ENCODE results near the gene ZCCHC7.
"Not testable (repeated sequence)": the region's sequence is repeated elsewhere in the genome, so short reads cannot be mapped to it uniquely, and the experiment has no call there.

The ZCCHC7 gene

DNA sequence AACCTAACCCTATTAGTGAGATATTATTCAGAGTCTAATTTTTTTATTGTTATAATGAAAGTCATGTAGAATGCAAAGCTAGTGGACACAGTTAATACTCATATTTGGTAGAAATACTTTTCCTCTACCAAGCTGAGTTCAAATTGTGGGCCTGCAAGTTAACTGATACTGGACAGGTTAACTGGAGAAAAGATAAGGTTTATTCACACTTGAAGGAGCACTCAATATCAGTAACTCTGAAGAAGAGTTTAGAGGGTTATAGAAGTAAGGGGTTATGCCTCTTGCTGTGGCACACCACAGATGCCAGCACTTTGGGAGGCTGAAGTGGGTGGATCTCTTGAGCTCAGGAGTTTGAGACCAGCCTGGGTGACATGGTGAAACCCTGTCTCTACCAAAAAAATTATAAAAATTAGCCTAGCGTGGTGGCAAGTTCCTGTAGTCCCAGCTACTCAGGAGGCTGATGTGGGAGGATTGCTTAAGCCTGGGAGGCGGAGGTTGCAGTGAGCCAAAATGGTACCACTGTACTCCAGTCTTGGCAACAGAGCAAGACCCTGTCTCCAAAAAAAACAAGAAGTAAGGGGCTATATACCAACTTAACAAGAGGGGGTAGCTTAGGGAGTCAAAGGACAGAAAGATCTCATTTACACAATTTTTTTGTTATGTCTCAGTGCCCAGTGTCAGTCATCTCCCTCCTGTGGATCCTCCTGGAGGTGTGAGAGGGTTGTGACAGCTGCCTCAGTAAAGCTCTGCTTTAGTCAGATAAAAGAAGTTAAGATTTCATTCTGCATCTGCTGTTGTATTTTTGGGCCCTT is 180.9 kb downstream of the ZCCHC7 start:
- DNase-seq: no peak

DNA sequence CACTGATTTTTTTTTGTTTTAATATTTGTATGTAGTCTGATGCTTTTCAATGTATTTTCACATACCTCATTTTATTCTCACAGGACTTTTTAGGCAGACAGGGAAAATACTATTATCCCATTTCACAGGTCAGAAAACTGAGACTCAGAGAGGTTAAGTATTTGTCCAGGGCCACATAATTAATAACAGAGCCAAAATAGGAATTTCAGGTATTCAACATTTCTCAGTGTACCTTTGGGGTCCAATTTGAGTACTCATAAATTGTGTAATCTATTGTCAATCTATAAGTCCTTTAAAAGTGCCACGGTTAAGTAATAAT is 181.4 kb downstream of the ZCCHC7 start:
- no peak for DNase-seq

DNA sequence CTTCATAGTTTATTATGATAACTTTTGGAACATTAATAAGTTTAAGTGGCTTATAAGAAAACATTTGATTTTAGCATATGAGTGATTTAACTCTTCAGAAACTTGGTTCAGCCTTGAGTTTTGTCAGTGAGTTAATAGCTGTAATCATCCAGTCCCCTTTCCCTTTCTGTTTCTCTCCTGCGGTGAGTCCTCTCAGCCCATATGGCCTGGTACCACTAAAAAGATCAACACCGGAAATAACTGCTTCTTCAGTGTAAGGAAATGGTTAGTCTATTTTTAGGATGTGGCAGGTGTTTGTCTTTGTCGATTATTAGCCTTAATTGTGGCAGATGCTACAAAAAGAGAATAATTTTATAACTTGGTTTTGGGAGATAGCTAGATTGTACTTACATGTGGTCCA is 181.9 kb downstream of the ZCCHC7 start:
- DNase-seq: peak; percentile 15

DNA sequence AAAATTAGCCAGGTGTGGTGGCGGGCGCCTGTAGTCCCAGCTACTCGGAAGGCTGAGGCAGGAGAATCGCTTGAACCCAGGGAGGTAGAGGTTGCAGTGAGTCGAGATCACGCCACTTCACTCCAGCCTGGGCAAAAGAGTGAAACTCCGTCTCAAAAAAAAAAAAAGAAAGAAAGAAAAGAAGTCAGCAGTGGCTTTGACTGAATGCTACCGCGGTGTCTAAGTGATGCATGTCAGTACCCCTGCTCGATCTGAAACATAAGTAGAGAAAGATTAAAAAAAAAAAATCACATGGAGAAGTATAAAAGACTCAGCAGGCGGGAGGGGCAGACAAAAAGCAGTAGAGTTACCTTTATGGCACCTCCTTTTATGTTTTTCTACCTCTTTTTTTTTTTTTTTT is 182.9 kb downstream of the ZCCHC7 start:
- not testable (repeated sequence) for DNase-seq

DNA sequence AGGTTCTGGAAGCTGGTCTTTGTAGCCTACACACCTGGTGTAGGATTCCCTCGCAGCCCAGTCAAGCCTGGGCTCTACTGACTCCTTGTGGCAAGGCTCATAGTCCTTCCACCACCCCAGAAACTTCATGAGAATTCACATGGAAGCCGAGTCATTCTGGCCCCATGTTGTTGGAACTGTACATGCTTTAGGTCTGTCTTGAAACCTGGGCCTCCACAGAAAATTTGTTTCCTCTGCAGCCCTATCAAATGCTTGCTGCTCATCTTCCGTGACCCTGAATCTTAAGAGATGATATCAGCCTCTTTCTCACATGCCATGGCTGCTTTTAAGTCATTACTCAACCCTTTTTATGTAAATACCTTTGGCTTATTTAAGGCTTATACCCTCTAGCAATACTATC is 188.8 kb downstream of the ZCCHC7 start:
- no peak for DNase-seq

DNA sequence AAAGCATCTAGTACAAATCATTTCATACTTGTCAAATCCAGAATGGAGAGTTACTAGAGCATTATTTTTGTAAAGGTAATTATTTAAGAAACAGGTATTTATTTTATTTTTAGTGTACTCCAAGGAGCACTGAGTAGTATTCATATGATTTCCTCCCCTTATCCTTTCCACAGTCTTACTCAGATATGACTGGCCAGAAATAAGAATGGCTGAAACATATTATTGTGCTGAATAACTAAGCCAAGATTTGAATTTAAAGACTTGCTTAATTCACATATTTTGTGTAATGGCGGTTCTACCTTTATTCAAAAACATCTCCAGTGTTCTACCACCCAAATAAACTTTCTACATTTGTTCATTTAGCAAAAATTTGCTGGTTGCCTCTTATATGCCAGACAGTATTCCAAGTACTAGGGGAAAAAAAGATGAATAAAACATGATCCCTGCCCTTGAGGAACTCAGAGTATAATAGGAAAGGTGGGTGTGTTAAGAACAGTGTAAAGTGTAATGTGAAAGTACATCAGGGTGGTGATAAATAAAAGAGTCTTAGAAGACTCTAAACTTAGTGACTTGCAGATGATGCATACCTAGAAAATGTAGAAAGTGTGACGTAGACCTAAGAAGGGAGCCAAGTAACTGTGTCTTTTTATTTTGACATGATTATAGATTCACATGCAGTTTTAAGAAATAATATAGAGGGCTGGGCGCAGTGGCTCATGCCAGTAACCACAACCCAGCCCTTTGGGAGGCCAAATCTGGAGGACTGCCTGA is 191.7 kb downstream of the ZCCHC7 start:
- no peak for DNase-seq

DNA sequence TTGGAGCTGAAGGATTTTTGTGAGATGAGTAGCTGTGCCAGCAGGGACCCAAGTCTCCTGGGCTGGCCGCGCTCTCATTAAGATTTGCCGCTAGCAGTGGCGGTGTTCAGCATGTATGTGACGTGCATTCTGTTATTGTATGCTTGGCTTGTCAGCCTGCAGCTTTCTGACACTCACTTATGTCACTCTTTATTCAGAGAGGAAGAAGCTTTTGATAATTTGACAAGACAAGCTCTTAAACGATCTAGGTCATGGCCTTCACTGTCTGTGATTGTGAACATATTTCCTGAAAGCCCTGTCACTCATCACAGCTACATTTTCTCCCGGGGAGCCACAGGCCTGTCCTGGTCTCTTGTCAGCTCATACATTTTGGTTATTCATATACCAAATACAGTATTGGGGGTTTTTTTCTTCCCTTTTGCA is 203.9 kb downstream of the ZCCHC7 start:
- DNase-seq: no peak

DNA sequence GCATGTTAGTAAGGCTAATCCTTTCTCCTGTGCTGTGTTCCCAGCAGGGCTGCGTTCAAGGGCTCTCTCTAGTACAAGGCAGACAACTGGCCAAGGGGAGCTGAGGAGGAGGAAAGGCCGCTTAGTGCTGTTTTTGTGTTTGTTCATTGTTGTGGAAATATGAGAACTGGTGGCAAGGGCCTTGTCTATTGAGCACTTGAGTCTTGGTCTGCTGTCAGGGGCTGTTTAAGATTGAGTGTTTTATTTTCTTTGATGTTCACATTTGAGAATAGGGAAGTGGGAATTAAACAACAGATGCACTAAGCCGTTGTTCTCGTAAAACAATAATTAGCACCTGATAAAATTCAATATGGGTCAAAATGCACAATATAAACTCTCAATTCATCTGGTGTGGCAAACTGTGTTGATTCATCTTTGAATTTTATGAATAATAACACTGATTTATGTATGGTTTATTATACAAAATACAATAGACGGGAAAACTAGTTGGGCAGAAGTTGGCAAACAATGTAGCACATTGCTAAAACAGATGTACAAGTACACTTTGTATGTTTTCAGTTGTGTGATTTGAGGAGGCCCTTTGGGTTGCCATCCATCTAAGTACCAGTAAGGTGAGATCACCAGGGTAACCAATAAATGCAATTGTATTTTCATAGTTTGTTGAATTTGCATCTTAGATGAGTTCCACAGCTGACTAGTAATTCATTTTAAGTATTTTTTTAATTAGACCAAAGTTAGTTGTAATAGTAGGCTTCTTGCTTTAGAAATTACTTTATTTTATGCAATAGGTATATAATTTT is 204.5 kb downstream of the ZCCHC7 start:
- no peak for DNase-seq

DNA sequence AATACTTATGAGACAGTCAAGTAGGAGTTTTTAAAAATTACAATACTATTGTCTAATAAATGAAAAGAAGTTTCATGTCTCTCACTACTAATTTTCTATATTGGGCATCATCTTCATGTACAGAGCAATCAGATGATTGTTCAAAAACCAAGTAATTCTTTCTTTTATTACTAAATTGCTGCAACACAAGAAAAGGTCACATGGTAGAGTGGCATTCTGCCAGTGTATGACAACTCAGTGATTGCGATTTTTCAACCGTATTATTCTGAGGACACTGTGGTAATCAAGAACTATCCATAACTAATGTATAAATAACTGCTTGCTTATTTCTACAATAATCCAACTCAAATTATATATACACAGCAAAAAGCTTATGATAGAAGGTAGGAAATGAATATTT is 205.4 kb downstream of the ZCCHC7 start:
- no peak for DNase-seq

DNA sequence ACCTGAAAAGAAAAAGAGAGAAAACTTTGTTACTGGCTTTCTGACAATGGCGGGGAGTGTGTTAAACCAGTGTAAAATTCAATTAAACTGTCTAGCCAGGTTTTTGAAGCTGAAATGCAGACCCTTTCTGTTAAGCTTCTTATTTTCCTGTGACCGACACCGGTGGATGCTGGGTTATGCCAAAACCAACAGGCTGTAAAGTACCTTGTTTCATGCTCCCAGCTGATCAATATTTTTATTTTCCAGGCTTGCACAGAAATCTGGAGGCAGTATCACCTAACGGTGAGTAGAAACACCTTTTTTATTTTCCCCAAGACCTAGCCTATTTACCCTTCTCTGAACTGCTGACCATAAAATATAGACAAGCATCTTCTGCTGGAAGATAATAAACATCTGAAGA is 207.2 kb downstream of the ZCCHC7 start:
- no peak for DNase-seq

DNA sequence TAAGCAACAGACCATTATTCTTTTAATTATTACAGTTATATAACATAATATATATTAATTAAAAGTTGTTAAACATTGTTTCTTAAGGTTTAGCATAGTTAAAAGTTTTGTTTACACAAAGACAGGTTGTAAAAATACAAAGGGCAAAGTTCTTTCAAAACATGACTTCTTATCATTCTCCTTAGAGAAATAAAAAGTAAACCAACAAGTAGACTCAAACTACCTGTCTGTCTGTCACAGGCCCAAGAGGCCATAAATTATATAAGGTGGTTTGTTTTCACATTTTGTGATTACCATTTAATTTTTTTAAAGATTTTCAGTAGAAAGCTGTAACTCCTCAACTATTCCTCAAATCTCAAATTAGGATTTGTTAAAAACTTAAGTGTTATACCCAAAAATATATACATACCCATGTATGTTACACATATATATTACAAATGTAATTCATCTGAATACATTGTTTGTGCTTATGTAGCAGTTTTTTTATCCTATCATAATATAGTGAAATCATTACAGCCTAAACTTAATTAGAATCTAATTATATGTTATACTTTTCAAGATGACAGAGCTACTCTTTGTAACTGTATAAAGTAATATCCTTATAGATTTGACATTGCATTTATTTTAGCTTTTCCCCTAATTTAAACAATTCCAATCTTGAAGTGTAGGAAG is 208.3 kb downstream of the ZCCHC7 start:
- no peak for DNase-seq

DNA sequence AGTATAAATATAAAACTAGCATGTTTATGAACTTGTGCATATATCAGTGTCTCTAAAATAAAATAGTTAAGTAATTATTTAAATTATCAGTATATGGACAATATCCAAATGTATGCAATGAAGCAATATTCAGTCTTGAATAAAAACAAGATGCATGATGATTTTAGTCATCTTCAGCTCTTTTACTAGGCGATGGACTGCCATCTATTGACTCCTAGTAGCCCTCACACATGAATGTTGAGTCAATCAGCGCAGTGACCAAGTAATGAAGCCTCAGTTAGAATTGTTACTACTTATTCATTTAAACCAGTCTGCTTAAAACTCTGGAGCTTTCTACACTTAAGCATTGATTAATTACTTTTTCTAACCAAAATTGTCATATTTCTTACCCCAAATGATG is 209.2 kb downstream of the ZCCHC7 start:
- no peak for DNase-seq

DNA sequence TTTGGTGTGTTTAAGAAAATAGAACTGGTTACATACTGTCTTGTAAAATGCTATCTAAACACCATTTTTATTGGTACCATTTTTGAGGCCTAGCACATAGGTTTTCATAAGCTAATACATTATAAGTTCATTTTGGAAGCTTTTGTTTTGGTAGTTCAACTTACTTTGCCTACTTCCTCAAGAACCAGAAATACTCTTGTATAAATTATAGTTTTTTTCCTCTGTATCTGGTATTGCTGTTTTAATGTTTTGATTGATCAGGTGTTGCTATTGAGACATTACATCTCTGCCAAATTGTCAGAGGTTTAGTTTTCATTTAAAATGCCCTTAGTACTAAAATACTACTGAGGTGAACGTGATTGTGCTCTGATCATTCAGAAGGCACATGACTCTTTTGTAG is 211.5 kb downstream of the ZCCHC7 start:
- DNase-seq: no peak

DNA sequence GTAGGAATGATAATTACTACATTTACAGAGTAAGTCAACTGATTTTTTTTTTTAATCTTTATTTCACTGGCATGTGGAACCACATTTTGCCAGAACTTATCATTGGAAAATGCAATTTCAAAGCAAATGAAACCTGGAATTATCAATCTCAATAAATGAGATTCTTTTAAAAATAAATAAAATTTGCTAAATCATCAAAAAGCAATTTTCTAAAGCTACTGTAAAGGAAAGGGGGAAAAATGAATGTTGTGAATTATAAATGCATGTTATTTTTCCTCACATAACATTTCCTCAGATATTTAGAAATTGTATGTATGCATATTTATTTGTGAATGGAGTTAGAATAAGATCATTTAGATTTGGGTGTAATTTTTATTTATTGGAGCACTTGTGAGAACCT is 212.2 kb downstream of the ZCCHC7 start:
- no peak for DNase-seq

DNA sequence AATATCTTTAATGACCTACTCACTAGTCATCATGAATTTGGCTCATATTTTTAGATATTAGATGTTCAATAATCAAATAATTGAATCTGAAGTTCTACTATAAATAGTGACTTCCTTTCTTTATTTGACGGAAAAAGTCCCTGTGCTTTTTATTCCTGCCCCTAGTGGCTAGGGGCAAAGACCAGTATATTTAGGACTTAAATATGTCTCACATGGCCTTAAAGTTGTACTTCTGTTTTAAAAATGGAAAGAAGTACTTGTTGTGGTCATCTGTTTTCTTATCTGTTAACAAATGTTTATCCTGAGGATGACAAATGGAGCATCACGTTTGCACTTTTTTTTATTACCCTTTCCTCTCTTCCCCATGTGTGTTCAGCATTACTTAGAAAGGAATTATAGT is 212.9 kb downstream of the ZCCHC7 start:
- DNase-seq: no peak

DNA sequence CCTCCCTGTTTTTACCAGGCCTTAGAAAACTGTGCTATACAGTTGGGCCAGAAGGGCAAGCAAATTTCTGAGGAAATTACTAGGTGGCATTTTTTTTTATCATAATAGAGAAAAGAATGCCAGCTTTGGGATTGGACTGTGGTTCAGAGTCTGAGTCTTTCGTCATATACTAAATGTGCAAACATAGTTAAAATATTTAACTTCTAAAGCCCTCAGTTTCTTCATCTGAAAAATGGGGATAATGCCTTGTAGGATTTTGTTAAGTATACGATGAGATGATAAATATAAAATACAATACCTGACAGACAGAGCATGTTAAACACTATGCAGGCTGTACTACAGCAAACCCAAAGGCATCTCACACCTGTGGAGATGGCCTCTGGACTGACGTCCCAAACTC is 214.9 kb downstream of the ZCCHC7 start:
- no peak for DNase-seq

DNA sequence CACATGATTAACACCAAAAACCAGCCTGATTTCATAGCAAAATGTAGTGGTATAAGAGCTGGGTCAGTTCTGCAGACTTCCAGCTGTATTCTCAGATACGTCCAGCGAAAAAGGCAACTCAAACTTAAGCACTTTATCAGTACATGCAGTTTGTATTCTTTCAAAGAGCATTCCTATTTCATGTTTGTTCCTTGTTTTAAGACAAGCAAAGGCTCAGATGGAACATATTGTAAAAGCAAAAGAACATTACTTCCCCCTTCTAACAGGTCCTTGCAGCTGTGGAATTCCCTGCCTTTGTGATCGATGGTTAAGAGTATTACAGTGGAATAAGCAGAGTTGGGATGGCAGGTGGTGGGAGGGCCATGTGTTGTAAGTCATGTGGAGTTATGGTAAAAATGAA is 215.8 kb downstream of the ZCCHC7 start:
- DNase-seq: no peak

DNA sequence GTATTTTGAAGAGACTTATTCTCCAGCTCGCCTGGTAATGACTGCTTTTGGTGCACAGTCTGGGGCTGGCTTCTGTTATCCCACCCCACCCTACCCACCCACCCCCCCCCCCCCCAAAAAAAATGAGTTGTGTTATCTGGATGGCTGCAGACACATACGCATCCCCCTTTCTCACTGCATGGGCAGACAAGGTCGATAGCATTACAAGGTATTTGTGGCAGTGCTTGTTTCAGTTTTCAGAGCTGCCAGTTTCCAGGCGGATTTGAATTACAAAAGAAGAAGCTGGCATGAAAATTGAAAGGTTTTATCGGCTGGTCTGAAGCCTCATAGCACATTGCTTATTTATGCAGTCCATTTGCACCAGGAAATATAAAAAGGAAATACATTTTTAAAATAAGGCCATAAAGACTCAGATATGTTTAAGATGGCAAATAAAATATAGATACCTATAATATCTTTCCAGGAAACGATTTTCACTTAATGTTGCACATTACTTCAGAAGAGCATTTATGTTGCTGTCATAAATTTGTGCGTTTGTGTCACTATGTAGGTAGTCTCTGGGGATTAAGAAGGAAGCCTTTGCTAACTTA is 217.0 kb downstream of the ZCCHC7 start:
- no peak for DNase-seq

DNA sequence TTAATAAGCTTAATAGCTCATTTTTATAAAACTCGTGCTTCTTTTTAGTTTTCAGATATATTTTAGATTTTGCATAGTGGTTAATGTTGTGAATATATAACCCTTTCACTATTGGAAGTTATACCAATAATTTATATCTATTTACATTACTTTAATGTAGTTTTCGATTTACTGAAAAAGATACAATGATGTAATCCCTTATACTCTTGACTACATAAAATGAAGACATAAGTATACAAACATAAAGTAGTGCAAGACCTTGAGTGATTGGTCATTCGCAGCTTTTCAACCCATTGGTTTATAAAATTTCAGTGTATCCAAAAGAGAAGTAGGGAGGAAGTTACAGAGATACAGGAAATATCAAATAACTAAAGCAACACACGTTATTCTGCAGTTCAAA is 217.8 kb downstream of the ZCCHC7 start:
- no peak for DNase-seq

DNA sequence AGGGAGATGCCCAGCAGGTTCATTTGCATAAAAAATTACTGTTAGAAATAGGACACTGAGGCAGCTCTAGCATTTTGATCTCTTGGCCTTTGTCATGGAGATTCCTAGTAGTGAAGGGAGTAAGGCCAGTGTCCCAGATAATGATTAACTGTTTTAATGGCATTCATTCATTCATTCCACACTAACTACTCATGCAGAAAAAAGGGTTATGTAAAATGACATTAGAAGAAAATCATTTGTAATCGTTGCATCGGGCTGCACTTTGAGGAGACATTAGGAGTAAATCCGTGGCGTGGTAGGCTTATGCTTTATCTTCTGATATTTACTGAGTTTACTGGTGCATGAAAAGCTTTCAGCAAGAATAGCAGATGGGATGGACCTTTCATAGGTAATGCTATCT is 219.5 kb downstream of the ZCCHC7 start:
- DNase-seq: no peak

DNA sequence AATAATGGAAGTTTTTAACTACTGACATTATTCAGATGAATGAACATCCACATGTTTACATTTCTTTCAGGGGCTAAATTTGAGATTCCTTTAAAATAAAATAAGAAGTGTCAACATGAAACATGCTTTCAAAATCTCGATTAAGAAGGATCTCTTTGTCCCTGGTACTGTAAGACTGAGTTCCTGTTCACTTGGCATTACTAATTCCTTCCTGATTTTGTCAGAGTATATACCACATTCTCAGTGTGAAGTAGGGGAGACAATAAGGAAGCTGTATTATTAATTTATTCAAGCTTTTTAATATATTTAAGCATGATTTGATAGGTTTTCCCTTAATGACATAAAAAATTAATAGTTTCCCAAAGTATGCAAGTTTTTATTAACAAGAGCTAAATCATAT is 220.6 kb downstream of the ZCCHC7 start:
- DNase-seq: no peak

DNA sequence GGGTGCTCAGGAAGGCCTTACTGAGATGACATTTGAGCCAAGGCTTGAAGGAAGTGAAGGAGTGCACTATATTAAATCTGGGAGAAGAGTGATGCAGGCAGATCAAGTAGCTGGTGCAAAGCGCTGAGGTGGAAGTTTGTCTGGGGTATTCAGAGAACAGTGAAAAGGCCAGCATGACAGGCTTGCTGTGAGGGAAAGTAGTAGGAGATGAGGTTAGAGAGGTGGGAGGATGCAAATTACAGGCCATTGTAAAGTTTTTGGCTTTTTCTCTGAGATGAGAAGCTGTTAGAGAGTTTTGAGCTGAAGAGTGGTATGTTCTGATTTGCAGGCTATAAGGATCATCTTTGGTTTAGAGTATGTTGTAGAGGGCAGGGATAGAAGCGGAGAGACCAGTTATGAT is 221.3 kb downstream of the ZCCHC7 start:
- DNase-seq: no peak

DNA sequence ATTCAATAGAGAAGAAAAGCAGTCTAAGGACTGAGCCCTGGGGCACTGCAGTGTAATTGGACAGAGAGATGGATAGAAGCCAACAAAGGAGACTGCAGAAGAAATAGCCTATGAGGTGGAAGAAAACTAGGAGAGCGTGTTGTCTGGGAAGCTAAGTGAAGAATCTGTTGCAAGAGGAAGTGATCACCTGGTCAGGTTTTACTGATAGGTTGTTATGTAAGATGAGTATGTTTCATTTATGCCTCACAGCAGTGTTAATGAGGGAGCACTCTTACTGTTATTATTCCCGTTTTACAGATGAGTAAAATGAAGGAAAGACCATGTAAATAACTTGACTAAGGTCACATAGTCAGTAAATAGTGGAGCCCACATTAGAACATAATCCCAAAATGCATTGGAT is 222.1 kb downstream of the ZCCHC7 start:
- no peak for DNase-seq

Measured in NCI-H774 (cell line).